Stimulated activated naive CD8-positive, alpha-beta T cell treated with anti-CD3 and anti-CD28 coated beads, Interleukin-15, Interleukin-2, amounts not matched to agents 100 ng/mL and 50 ng/mL, for 24 hours (primary cell): ENCODE data around the gene RASAL1.

Experiments used
- H3K27ac Mint-ChIP-seq: one replicate; pipeline ENCODE4 v1.8.0; 2021; ENCODE audit warnings: mild to moderate bottlenecking, mixed read lengths
- H3K27me3 Mint-ChIP-seq: one replicate; pipeline ENCODE4 v1.8.0; 2021; ENCODE audit warnings: mixed read lengths
- H3K36me3 Mint-ChIP-seq: one replicate; pipeline ENCODE4 v1.8.0; 2021; ENCODE audit warnings: low read depth, mixed read lengths
- H3K4me1 Mint-ChIP-seq: one replicate; pipeline ENCODE4 v1.8.0; 2021; ENCODE audit warnings: low read depth, mixed read lengths
- H3K4me3 Mint-ChIP-seq: one replicate; pipeline ENCODE4 v1.8.0; 2021; ENCODE audit warnings: mild to moderate bottlenecking, mixed read lengths
- H3K9me3 Mint-ChIP-seq: one replicate; pipeline ENCODE4 v1.8.0; 2021; ENCODE audit warnings: mixed read lengths

The RASAL1 gene

DNA sequence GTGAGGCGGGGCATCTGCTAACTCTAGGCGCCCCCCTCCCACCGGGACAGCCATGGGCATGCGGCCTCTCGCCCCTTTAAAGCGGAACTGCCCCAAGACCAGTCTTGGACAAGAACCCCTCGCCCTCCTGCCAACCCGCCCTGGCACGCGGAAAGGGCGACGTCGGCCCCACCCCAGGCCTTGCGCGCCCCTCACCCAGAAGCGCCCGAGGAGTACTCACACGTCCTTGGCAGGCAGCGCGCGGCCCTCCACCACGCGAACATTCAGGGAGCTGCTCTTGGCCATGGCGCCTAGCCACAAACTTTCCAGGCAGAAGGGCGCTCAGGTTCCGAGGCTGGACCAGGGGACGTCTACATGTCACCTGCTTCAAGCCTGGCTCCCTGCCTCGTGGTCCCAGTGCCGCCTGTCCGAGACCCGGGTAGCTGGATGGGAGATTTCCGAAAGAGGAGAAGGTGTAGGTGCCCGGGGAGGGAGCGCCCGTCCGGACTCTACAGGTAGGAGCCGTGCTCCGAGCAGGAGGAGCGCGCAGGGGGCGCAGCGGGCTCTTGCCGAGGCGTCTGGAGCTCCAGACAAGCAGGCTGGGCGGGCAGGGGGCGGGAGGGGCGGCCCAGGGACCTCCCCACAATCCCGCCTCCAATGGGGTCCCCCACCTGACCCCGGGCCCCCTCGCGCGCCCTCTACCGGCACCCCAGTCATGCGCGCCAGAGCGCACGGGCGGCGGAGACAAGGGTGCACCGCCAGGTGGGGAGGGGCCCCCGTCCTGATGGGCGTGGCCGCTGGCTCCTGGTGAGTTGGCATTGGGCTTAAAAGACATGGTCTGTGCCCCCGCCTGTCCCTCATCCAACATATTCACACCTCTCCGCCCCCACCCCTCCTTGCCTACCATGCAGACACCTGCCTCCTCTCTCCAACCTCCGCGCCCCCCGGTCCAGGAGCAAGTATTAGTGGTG lies at the start of gene RASAL1:
RASAL1 (minus strand) TSS at position 584 of the 950 bp plus-strand sequence; CDS start at position 285, 299 bp downstream.
- Mint-ChIP-seq H3K4me1 (peaks cover 17% of the 10 kb centered on the region), H3K27me3 (peaks cover 6% of the 10 kb centered on the region), H3K36me3 (no peaks in the 10 kb centered on the region), H3K27ac (peak within 1 kb of the TSS; percentile 90), H3K4me3 (peak within 1 kb of the TSS; percentile 83), H3K9me3 (no peaks in the 10 kb centered on the region)

DNA sequence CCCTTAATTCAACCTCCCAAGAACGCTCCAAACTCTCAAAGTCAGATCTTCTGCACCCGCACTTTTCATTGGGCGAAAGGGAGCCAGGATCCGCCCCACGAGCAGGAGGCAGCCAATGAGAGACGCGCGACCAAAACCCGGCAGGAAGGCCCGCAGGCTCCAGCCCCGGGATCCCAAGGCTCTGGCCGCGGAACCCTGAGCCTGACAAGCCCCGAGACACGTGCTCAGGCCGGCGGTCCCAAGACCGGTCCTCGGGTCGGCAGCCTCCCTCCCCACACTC lies 49.3 kb upstream of the RASAL1 start:
- H3K4me3 Mint-ChIP-seq: peak overlapping the region; percentile 94
- no peaks in the 10 kb centered on the region for H3K9me3 Mint-ChIP-seq
- peaks cover 35% of the 10 kb centered on the region for H3K36me3 Mint-ChIP-seq
- no peaks in the 10 kb centered on the region for H3K27me3 Mint-ChIP-seq
- H3K27ac Mint-ChIP-seq: peak overlapping the region; percentile 95
- peaks cover 40% of the 10 kb centered on the region for H3K4me1 Mint-ChIP-seq

GRCh38 chr12:113184098-113184899 lies 48.7 kb upstream of the RASAL1 start:
- H3K27me3 Mint-ChIP-seq: no peaks in the 10 kb centered on the region
- peaks cover 37% of the 10 kb centered on the region for H3K36me3 Mint-ChIP-seq
- peak overlapping the region; percentile 94 for H3K4me3 Mint-ChIP-seq
- H3K9me3 Mint-ChIP-seq: no peaks in the 10 kb centered on the region
- H3K4me1 Mint-ChIP-seq: peaks cover 40% of the 10 kb centered on the region
- H3K27ac Mint-ChIP-seq: peak overlapping the region; percentile 95

DNA sequence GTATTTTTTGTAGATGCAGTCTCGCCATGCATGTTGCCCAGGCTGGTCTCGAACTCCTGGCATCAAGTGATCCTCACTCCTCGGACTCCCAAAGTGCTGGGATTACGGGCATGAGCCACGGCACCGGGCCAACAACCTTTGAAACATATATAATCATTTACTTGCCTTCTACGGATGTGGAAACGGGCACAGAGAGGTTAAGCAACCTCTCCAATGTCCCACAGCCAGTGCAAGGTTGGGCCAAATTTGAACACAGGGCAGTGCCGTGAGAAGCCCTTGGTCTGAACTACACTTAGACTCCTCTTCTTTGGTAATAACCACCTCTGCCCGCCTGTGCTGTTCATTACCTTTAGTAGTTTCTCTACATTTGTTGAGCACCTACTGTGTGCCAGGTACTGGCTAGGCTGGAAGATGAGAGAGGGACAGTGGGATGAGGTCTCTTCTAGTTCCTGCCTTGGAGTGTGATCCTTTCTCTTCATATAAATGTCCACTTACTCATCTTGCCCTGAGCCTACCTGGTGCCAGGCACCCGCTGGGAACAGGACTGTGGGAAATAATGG lies 47.5 kb upstream of the RASAL1 start:
- peak overlapping the region; percentile 85 for H3K27ac Mint-ChIP-seq
- peaks cover 40% of the 10 kb centered on the region for H3K4me1 Mint-ChIP-seq
- H3K9me3 Mint-ChIP-seq: no peaks in the 10 kb centered on the region
- H3K27me3 Mint-ChIP-seq: no peaks in the 10 kb centered on the region
- peaks cover 42% of the 10 kb centered on the region for H3K36me3 Mint-ChIP-seq
- H3K4me3 Mint-ChIP-seq: peak overlapping the region; percentile 94

- Mint-ChIP-seq H3K9me3 (no peaks in the 10 kb centered on the region), H3K27ac (peak overlapping the region; percentile 45), H3K4me3 (no peak overlapping the region), H3K4me1 (peaks cover 31% of the 10 kb centered on the region), H3K36me3 (peaks cover 45% of the 10 kb centered on the region), H3K27me3 (no peaks in the 10 kb centered on the region)
These were observed 46.4 kb upstream of the RASAL1 start for GRCh38 chr12:113181975-113182374.

DNA sequence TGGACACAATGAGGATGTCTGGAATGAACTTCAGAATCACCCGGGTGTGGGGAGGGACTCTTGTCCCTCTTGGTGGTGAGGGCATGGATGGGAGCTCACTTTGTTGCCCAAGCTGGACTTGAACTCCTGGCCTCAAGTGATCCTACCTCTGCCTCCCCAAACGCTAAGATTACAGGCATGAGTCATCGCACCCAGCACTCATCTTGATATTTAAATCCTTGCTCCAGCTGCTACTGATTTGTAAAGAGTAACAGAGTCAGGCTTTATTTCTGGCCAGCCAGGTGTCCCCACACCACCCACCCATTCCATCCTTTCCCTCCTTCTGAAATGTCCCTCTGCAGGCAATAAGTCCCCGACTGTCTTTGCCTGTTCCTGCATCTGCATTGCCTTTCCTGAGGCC lies 44.8 kb upstream of the RASAL1 start:
- Mint-ChIP-seq H3K9me3 (no peaks in the 10 kb centered on the region), H3K27me3 (no peaks in the 10 kb centered on the region), H3K27ac (no peak overlapping the region), H3K36me3 (peaks cover 49% of the 10 kb centered on the region), H3K4me1 (peaks cover 20% of the 10 kb centered on the region), H3K4me3 (no peak overlapping the region)

DNA sequence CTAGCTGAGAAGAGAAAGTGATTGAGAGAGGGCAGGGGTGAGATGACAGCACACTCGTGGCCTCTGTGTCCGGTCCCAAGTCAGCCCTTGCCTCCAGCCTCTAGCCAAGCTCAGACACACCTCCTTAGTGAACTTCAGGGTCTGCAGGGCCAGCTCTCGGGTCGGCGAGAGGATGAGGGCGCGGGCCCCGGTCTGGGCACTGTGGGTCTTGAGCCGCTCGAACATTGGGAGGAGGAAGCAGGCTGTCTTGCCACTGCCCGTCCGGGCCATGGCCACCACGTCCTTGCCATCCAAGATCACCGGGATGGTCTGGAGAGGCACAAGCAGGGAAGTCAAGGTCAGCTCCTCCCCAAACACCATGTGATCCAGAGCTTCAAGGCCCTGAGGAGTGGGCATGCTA lies 43.5 kb upstream of the RASAL1 start:
- Mint-ChIP-seq H3K27ac (no peak overlapping the region), H3K9me3 (no peaks in the 10 kb centered on the region), H3K4me3 (no peak overlapping the region), H3K36me3 (peaks cover 57% of the 10 kb centered on the region), H3K4me1 (peaks cover 20% of the 10 kb centered on the region), H3K27me3 (no peaks in the 10 kb centered on the region)

GRCh38 chr12:113174461-113175384 lies 39.2 kb upstream of the RASAL1 start:
- no peak overlapping the region for H3K27ac Mint-ChIP-seq
- peaks cover 77% of the 10 kb centered on the region for H3K36me3 Mint-ChIP-seq
- no peak overlapping the region for H3K4me3 Mint-ChIP-seq
- peaks cover 3% of the 10 kb centered on the region for H3K4me1 Mint-ChIP-seq
- H3K9me3 Mint-ChIP-seq: no peaks in the 10 kb centered on the region
- H3K27me3 Mint-ChIP-seq: no peaks in the 10 kb centered on the region

DNA sequence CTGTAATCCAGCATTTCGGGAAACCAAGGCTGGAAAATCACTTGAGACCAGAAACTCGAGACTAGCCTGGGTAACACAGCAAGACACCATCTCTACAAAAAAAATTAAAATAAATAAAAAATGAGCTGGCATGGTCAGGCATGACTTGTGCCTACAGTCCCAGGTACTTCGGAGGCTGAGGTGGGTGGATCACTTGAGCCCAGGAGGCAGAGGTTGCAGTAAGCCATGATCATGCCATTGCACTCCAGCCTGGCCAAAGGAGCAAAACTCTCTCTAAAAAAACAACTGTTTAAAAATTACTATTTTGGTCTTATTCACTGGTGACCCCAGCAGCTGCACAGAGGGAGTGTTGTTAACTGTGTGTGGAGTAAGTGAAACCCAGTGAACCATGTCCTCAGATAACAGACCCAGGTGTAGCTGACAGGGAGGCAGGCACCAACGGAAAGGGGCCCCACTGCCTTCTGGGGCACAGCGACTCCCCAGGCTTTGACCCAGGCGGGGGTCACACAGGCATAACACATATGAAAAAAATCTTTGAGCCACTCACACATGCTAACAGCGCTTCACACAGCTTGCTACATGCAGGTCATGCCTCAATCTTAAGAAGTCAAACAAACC lies 37.6 kb upstream of the RASAL1 start:
- no peak overlapping the region for H3K27ac Mint-ChIP-seq
- H3K36me3 Mint-ChIP-seq: peaks cover 76% of the 10 kb centered on the region
- no peak overlapping the region for H3K4me3 Mint-ChIP-seq
- peaks cover 3% of the 10 kb centered on the region for H3K4me1 Mint-ChIP-seq
- no peaks in the 10 kb centered on the region for H3K27me3 Mint-ChIP-seq
- no peaks in the 10 kb centered on the region for H3K9me3 Mint-ChIP-seq

- Mint-ChIP-seq H3K27ac (no peak overlapping the region), H3K9me3 (no peaks in the 10 kb centered on the region), H3K27me3 (no peaks in the 10 kb centered on the region), H3K36me3 (peaks cover 66% of the 10 kb centered on the region), H3K4me3 (no peak overlapping the region), H3K4me1 (peaks cover 3% of the 10 kb centered on the region)
These were observed 36.6 kb upstream of the RASAL1 start for GRCh38 chr12:113172185-113172584.

- Mint-ChIP-seq H3K27me3 (no peaks in the 10 kb centered on the region), H3K4me1 (peaks cover 3% of the 10 kb centered on the region), H3K36me3 (peaks cover 64% of the 10 kb centered on the region), H3K9me3 (no peaks in the 10 kb centered on the region), H3K4me3 (no peak overlapping the region), H3K27ac (no peak overlapping the region)
These were observed 36.0 kb upstream of the RASAL1 start for GRCh38 chr12:113171543-113171942.

DNA sequence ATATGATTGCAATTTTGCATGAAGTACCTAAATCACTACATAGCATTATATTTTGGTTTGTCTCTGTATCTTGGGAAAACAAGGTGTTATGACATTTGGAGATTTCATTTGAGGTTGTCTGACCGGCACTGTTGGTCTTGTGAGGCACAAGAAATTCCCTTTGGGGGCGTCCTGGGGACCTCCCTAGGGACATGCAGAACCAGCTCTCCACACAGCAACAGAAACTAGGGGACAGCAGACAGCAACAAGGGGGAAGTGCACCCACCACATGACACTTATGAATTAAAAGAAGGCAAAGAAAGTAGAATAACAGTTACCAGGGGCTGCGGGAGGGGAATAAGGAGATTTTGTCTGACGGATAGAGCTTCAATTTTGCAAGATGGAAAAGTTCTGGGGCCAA lies 35.4 kb upstream of the RASAL1 start:
- Mint-ChIP-seq H3K9me3 (no peaks in the 10 kb centered on the region), H3K27me3 (no peaks in the 10 kb centered on the region), H3K27ac (no peak overlapping the region)

DNA sequence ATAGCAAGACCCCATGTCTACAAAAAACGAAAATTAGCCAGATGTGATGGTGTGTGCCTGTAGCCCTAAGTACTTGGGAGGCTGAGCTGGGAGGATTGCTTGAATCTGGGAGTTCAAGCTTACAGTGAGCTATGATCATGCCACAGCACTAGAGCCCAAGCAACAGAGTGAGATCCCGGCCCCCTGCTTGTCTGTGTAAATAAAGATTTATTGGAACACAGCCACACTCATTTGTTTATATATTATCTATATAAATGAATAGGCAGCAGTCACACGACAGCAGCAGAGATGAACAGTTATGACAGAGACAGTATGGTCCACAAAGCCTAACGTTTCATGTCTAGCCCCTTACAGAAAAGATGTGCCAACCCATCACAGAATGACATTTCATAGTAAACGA lies 34.9 kb upstream of the RASAL1 start:
- Mint-ChIP-seq H3K4me3 (no peak overlapping the region), H3K4me1 (peaks cover 3% of the 10 kb centered on the region), H3K9me3 (no peaks in the 10 kb centered on the region), H3K27me3 (no peaks in the 10 kb centered on the region), H3K27ac (no peak overlapping the region), H3K36me3 (peaks cover 69% of the 10 kb centered on the region)

More for the DNA sequence above, 35.4 kb upstream of the RASAL1 start:
- no peak overlapping the region for H3K4me3 Mint-ChIP-seq
- H3K36me3 Mint-ChIP-seq: peaks cover 67% of the 10 kb centered on the region
- H3K4me1 Mint-ChIP-seq: peaks cover 3% of the 10 kb centered on the region

GRCh38 chr12:113169697-113170096 lies 34.1 kb upstream of the RASAL1 start:
- Mint-ChIP-seq H3K27ac (no peak overlapping the region), H3K36me3 (peaks cover 64% of the 10 kb centered on the region), H3K4me1 (peaks cover 3% of the 10 kb centered on the region), H3K27me3 (no peaks in the 10 kb centered on the region), H3K9me3 (no peaks in the 10 kb centered on the region), H3K4me3 (no peak overlapping the region)
